HCT116 (cell line): ENCODE results near the gene CENATAC. TPM values are rescaled to one million over a fixed set of nuclear protein-coding genes. Genes with fewer than 3 reads are reported as not detected.

ENCODE experiments used
- ATAC-seq: fragments of 200-7000 bp; cut with Tn5 transposase; 2 replicates; pipeline ENCODE4 v1.9.1; 2020; ENCODE audit warnings: mild to moderate bottlenecking, moderate library complexity
- BruUV-seq: library from RNA; stranded (reverse); fragments of 400-500 nt; replicated peaks from 2 replicates; lab custom pipeline; 2021; lab: Mats Ljungman, UMichigan
- CTCF ChIA-PET: fragments of 300-600 bp; sonication (Branson Sonifier 250); formaldehyde crosslinking; loops from one replicate; lab custom pipeline; 2021; ENCODE audit warnings: antibody characterized with exemption; lab: Charles Lee
- POLR2A ChIA-PET: fragments of 300-600, 350-600 bp; sonication (Branson Sonifier 250); formaldehyde crosslinking; loops from one replicate; lab custom pipeline; 2021; ENCODE audit warnings: antibody characterized with exemption; lab: Charles Lee
- RAD21 ChIA-PET, 2 experiments: fragments of 300-600 bp; sonication (Branson Sonifier 250); formaldehyde crosslinking; loops; one replicate each; lab custom pipeline; 2023; ENCODE audit warnings: low total read pairs in 2 of 2; ENCODE audit not compliant: uncharacterized antibody in 2 of 2, unreplicated experiment in 2 of 2, low non-redundant PET in 1 of 2; lab: Charles Lee
- DNase-seq: peaks from one replicate; pipeline ENCODE4 v3.0.0-alpha.2; 2010; ENCODE audit warnings: low read depth, low spot score
- H2AFZ ChIP-seq: fragments of 200-600 bp; shearing (Covaris generic), sonication (generic); 2 replicates; pipeline ENCODE4 v1.6.1; 2017; ENCODE audit warnings: low read depth, mixed run types, mixed read lengths, antibody characterized with exemption, low read length; ENCODE audit not compliant: poor library complexity, severe bottlenecking
- H3K27ac ChIP-seq: 2 replicates; pipeline ENCODE4 v1.5.1; 2012; ENCODE audit warnings: low read depth, low read length
- H3K27me3 ChIP-seq: fragments of 200-600 bp; sonication (generic); 2 replicates; pipeline ENCODE4 v1.6.1; 2016; ENCODE audit warnings: mixed run types, low read length, mixed read lengths; ENCODE audit not compliant: insufficient read depth
- H3K36me3 ChIP-seq, 2 experiments: fragments of 200-500 bp in 1 of 2; fragments of 200-600 bp in 1 of 2; sonication (Bioruptor generic) in 1 of 2; sonication (generic) in 1 of 2; 2 replicates each; pipeline versions ENCODE4 v1.5.1 to v1.6.1; 2014 to 2016; ENCODE audit warnings: low read length in 2 of 2, inconsistent platforms in 1 of 2, mixed read lengths in 1 of 2, mixed run types in 1 of 2; ENCODE audit not compliant: insufficient read depth in 2 of 2, control insufficient read depth in 1 of 2
- H3K4me1 ChIP-seq, 2 experiments: fragments of 200-600 bp in 1 of 2; sonication (generic) in 1 of 2; 2 replicates each; pipeline versions ENCODE4 v1.5.1 to v1.6.1; 2012 to 2017; ENCODE audit warnings: low read length in 2 of 2, inconsistent platforms in 1 of 2, mild to moderate bottlenecking in 1 of 2, mixed read lengths in 1 of 2, mixed run types in 1 of 2, moderate library complexity in 1 of 2; ENCODE audit not compliant: insufficient read depth in 2 of 2, control insufficient read depth in 1 of 2
- H3K4me2 ChIP-seq: fragments of 200-600 bp; sonication (generic); 2 replicates; pipeline ENCODE4 v1.6.1; 2017; ENCODE audit warnings: mixed run types, low read length, mixed read lengths
- H3K4me3 ChIP-seq, 2 experiments: fragments of 200-600 bp in 1 of 2; sonication (generic) in 1 of 2; replicated peaks in 1 of 2; 2 replicates each; pipeline ENCODE4 v1.5.1; 2011 to 2016; ENCODE audit warnings: low read length in 2 of 2, control low read depth in 1 of 2, low read depth in 1 of 2, mild to moderate bottlenecking in 1 of 2, mixed read lengths in 1 of 2, mixed run types in 1 of 2
- H3K79me2 ChIP-seq: fragments of 200-600 bp; sonication (generic); 2 replicates; pipeline ENCODE4 v1.6.1; 2017; ENCODE audit warnings: mild to moderate bottlenecking, mixed run types, low read length, moderate library complexity, mixed read lengths; ENCODE audit not compliant: insufficient read depth
- H3K9ac ChIP-seq: fragments of 200-600 bp; sonication (generic); 2 replicates; pipeline ENCODE4 v1.6.1; 2016; ENCODE audit warnings: low read length, mixed read lengths
- H3K9me2 ChIP-seq: fragments of 200-600 bp; sonication (generic), shearing (Covaris generic); 2 replicates; pipeline ENCODE4 v1.6.1; 2017; ENCODE audit warnings: mixed run types, mild to moderate bottlenecking, moderate library complexity; ENCODE audit not compliant: insufficient read depth
- H3K9me3 ChIP-seq, 2 experiments: fragments of 200-500 bp in 1 of 2; fragments of 200-600 bp in 1 of 2; sonication (Bioruptor generic) in 1 of 2; sonication (generic) in 1 of 2; 2 replicates each; pipeline ENCODE4 v1.6.1; 2014 to 2017; ENCODE audit warnings: low read length in 2 of 2, mixed read lengths in 2 of 2, inconsistent platforms in 1 of 2, low read depth in 1 of 2, mild to moderate bottlenecking in 1 of 2, mixed run types in 1 of 2, moderate library complexity in 1 of 2; ENCODE audit not compliant: control insufficient read depth in 1 of 2, insufficient read depth in 1 of 2
- H4K20me1 ChIP-seq: fragments of 200-600 bp; sonication (generic), shearing (Covaris generic); 2 replicates; pipeline ENCODE4 v1.6.1; 2017; ENCODE audit warnings: mixed run types, mild to moderate bottlenecking, moderate library complexity; ENCODE audit not compliant: insufficient read depth
- ATF3 ChIP-seq: IDR thresholded peaks from 2 replicates; pipeline ENCODE4 v1.6.1; 2012
- CEBPB ChIP-seq: IDR thresholded peaks from 2 replicates; pipeline ENCODE4 v1.6.1; 2012; ENCODE audit warnings: low read depth
- CTCF ChIP-seq, 3 experiments: fragments of 200-600 bp in 1 of 3; sonication (generic) in 1 of 3; IDR thresholded peaks in 2 of 3; conservative IDR thresholded peaks in 1 of 3; 2 replicates each; pipeline ENCODE4 v1.5.1; 2012 to 2017; ENCODE audit warnings: low read depth in 2 of 3, low read length in 2 of 3, antibody characterized with exemption in 1 of 3, borderline replicate concordance in 1 of 3, control low read depth in 1 of 3, mild to moderate bottlenecking in 1 of 3, mixed read lengths in 1 of 3, mixed run types in 1 of 3, moderate library complexity in 1 of 3; ENCODE audit not compliant: insufficient read depth in 1 of 3
- EZH2 ChIP-seq: fragments of 200-600 bp; sonication (generic); IDR thresholded peaks from 2 replicates; pipeline ENCODE4 v1.6.1; 2017; ENCODE audit warnings: antibody characterized with exemption, mixed run types
- JUND ChIP-seq: IDR thresholded peaks from 2 replicates; pipeline ENCODE4 v1.6.1; 2012
- MAX ChIP-seq: IDR thresholded peaks from 2 replicates; pipeline ENCODE4 v1.6.1; 2012
- POLR2A ChIP-seq: IDR thresholded peaks from 2 replicates; pipeline ENCODE4 v1.7.0; 2011; ENCODE audit warnings: borderline replicate concordance; ENCODE audit not compliant: insufficient read depth, insufficient read length; ENCODE audit errors: extremely low read depth
- REST ChIP-seq: IDR thresholded peaks from 2 replicates; pipeline ENCODE4 v1.6.1; 2012; ENCODE audit warnings: low read depth
- YY1 ChIP-seq: IDR thresholded peaks from 2 replicates; pipeline ENCODE4 v1.6.1; 2011; ENCODE audit warnings: low read length, low read depth, moderate library complexity, mild to moderate bottlenecking; ENCODE audit not compliant: insufficient replicate concordance; ENCODE audit errors: extremely low read depth
- ZBTB33 ChIP-seq: IDR thresholded peaks from 2 replicates; pipeline ENCODE4 v1.6.1; 2011; ENCODE audit warnings: mild to moderate bottlenecking, low read length, moderate library complexity; ENCODE audit not compliant: insufficient replicate concordance; ENCODE audit errors: extremely low read depth
- ZNF274 ChIP-seq: fragments of 200-500 bp; sonication (Bioruptor generic); IDR thresholded peaks from 2 replicates; pipeline ENCODE4 v1.6.1; 2014; ENCODE audit warnings: mild to moderate bottlenecking, low read depth, low read length, inconsistent platforms
- intact Hi-C: fragments of 100-400 bp; cut with micrococcal nuclease; formaldehyde crosslinking; loops from 2 replicates; pipeline ENCODE4 v1.10.0; 2022
- total RNA-seq: library from RNA; stranded (reverse); gene quantifications from one replicate; pipeline ENCODE4 v1.2.1, GENCODE V29; 2021; ENCODE audit not compliant: unreplicated experiment

The CENATAC gene
- total RNA-seq, 1 experiment from 2014 or later, result 28.9 TPM

DNA sequence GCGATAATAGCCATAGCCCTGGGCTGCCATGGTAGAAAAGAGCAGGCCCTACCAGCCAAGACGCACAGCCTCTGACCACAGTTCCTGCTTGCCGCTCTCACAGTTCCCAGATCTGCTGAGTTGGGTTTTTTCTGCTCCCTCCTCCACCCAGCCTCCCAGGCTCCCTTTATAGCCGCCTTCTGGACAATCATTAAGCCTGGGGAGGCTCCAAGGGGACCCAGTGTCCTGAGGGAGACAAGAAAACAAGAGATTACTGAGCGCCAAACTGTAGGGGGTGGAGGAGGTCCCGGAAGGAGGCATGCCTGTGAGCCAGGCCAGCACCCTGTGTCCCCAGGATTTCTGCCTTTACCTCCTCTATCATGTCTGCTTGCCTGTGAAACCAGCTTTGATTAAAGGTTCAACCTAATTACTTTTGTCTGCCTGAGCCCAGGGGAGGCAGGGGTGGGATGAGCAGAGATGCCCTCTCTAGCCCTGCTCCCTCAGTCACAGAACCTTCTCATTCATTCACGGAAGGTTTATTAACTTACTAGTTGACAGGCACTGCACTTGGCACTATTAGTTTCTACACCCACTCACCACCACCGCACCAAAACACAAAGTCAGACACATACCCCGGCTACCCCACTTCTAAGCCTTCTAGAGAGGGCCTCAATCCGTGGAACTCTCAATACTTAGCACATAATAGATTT lies 31.5 kb downstream of the CENATAC start (continued):
- TF ChIP-seq JUND (no peak), YY1 (no peak)

DNA sequence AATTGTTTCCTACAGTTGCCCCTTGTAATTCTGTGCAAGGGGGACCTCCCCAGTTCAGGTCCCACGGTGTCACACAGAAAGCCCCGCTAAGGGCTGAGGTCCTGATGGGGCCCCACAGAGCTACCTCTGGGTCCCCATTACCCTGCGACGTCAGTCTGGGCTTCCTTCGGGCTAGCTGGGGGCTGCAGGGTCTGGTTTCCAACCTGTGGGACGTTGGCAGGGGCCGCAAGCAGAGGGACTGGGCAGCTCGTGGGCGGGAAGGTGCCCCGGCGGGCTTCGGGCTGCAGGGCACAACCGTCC lies 32.0 kb downstream of the CENATAC start:
- intact Hi-C loops, result no loop called here
- Histone ChIP-seq H3K4me1 (peaks cover 5 to 38% of the 10 kb centered on the region in 2 experiments; a peak in 3 of 4 replicates), H4K20me1 (no peaks in the 10 kb centered on the region), H3K9ac (peak overlapping the region; percentile 97), H3K27ac (peak overlapping the region; percentile 89), H3K79me2 (peaks cover 26% of the 10 kb centered on the region), H3K9me2 (no peaks in the 10 kb centered on the region), H2AFZ (no peak overlapping the region), H3K27me3 (no peaks in the 10 kb centered on the region), H3K9me3 (no peaks in the 10 kb centered on the region), H3K36me3 (peaks cover 9 to 16% of the 10 kb centered on the region in 2 experiments; a peak in 1 of 4 replicates), H3K4me2 (peak overlapping the region; percentile 99), H3K4me3 (peak overlapping the region; percentile 86 to 91)
- BruUV-seq, result no TSS peak
- ATAC-seq (no peak), DNase-seq (no peak)
- RAD21 ChIA-PET, result no interaction called here
- POLR2A ChIA-PET, result no interaction called here
- TF ChIP-seq ZBTB33 (no peak), POLR2A (no peak), CEBPB (no peak), ZNF274 (no peak), CTCF (IDR thresholded peaks at IDR 0.05 in 2 of 3, conservative IDR thresholded peaks at IDR 0.05 in 1 of 3; ENCODE audit: borderline replicate concordance in 1 of 3, insufficient read depth in 1 of 3, low read depth in 2 of 3, low read length in 2 of 3) (no peak), ATF3 (no peak), YY1 (no peak), MAX (no peak), EZH2 (no peak), REST (no peak)
- CTCF ChIA-PET, result no interaction called here
